GM12865 (cell line): Measurements from ENCODE around the gene ZFHX3.

ENCODE experiments used
- DNase-seq: peaks from one replicate; pipeline ENCODE4 v3.0.0; 2010; ENCODE audit warnings: low read depth
- H3K4me3 ChIP-seq: 2 replicates; pipeline ENCODE4 v1.5.1; 2011; ENCODE audit warnings: mild to moderate bottlenecking, low read depth, low read length, control low read depth
- TF ChIP-seq, protein P1 (sequence below): IDR thresholded peaks from 2 replicates; pipeline ENCODE4 v1.5.1; 2011; ENCODE audit warnings: low read length, control low read depth, low read depth, inconsistent platforms; ENCODE audit not compliant: insufficient read depth; ENCODE audit errors: missing control alignments

Gene ZFHX3

DNA sequence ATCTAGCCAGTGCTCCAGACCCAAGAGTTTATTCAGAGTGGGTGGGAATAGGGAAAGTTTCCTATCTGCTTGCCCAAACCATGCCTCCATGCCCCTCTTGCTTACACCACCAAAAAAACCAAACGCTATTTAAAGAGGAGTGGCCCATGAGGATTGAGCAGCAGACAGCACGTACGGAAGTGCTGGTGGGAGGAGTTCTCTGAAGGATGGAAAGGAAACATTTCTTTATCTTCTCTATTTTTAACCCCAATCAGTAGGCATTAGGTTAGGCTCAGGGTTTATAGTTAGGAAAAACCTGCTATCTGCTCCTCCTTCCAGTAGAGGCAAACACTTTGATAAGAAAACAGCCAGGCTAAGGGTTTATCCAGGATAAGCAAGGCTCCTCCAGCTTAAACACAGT, 235.3 kb downstream of the ZFHX3 start:
- no peak overlapping the region for H3K4me3 ChIP-seq
- TF ChIP-seq, protein P1, sequence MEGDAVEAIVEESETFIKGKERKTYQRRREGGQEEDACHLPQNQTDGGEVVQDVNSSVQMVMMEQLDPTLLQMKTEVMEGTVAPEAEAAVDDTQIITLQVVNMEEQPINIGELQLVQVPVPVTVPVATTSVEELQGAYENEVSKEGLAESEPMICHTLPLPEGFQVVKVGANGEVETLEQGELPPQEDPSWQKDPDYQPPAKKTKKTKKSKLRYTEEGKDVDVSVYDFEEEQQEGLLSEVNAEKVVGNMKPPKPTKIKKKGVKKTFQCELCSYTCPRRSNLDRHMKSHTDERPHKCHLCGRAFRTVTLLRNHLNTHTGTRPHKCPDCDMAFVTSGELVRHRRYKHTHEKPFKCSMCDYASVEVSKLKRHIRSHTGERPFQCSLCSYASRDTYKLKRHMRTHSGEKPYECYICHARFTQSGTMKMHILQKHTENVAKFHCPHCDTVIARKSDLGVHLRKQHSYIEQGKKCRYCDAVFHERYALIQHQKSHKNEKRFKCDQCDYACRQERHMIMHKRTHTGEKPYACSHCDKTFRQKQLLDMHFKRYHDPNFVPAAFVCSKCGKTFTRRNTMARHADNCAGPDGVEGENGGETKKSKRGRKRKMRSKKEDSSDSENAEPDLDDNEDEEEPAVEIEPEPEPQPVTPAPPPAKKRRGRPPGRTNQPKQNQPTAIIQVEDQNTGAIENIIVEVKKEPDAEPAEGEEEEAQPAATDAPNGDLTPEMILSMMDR = no peak
- DNase-seq = no peak

DNA sequence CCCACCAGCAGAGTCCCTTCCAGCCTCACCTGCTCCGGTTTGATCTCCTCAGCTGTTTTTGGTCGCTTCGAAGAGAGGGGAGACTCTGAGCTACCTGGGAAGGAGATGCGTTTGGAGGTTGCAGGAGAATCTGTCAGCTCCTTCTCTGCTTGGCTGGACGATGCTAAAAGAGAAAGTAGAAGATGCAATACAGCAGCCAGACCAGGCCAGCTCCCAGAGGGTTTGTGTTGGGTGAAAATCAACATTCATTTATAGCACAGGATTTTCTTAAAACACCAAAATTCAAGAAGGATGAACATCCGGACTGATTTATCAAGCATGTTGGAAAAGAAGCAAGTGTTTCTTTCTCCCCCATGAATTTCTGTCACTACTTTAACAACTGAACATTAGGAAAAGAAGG, 236.1 kb downstream of the ZFHX3 start:
- H3K4me3 ChIP-seq = no peak overlapping the region
- TF ChIP-seq, protein P1 = no peak
- DNase-seq = no peak

DNA sequence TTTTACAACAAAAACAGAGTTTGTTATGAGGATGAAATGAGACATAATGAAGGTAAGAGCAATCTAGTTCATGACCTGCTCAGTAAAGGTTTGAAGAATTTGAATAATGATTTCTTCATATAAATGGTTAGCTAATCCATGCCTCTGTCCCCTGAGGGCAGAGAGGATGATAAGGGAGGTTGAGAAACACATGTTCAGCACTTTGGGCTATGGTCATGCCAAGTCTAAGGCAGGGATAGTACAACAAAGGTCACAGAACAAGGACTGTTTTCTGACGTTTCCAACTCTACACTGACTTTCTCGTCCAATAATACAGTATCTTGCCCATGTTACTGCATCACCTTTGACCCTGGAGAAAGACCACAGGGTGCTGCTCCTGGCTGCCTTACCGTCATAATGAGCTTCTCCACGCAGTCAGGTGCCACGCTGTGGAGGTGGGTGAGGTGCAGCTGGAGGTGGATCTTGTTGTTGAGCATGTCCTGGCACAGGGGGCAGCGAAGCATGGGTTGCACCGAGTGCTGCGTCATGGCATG, 236.7 kb downstream of the ZFHX3 start:
- no peak overlapping the region for H3K4me3 ChIP-seq
- TF ChIP-seq, protein P1 = no peak
- no peak for DNase-seq

DNA sequence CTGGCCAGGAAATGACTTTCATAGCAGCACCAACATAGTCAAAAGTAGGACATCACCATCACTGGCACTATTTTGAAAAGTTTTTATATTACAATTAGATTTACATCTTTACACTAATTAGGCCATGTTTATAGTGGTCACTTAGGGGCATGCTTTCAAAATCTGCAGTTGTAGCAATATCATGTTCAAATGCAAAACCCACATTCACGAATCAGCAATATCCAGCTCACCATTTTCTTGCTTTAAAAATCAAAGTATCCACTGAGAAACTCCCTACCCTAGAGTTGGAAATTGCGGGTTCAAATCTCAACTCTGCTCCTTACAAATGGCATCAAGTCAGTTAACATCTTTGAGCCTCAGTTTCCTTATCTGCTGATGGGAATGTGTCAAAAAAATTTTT, 237.4 kb downstream of the ZFHX3 start:
- no peak for DNase-seq
- TF ChIP-seq, protein P1 = no peak
- H3K4me3 ChIP-seq = no peak overlapping the region

DNA sequence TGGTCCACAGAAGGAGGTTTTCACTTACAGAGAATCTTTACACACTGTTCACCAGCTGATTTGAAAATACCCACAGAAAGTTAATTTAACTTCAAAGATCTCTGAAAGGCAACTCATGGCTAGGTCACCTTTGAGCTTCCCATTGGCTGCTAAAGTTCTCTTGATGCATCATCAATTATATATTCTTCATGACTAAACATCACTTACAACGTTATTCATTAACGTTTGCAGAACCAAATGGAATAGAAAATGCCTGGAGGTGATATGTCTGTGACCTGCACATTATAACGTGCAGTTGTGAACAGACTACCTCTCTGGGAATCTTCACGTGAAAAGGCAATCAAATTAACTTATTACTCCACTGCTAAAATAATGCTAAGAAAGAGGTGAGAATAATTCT, 238.5 kb downstream of the ZFHX3 start:
- TF ChIP-seq, protein P1 = no peak
- DNase-seq = no peak

DNA sequence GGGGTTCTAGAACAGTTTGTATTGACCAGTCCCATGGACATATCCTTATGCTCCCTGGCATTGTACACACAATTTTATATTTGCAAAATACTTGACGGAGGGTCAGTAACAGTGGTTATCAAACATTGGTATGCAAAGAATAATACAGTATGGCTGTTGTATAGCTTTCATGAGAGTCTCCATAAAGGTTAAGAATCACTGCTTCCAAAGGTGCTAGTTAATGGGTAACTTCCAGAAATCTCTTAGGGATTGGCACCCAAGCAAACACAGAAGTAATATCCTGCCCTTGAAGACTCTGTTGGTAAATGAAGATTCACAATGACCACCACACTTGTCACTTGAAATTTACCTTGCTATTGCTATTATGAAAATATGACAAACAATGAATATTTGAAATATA, 239.2 kb downstream of the ZFHX3 start:
- DNase-seq = no peak
- H3K4me3 ChIP-seq = no peak overlapping the region
- TF ChIP-seq, protein P1 = no peak

More for the DNA sequence above, 238.5 kb downstream of the ZFHX3 start:
- no peak overlapping the region for H3K4me3 ChIP-seq

DNA sequence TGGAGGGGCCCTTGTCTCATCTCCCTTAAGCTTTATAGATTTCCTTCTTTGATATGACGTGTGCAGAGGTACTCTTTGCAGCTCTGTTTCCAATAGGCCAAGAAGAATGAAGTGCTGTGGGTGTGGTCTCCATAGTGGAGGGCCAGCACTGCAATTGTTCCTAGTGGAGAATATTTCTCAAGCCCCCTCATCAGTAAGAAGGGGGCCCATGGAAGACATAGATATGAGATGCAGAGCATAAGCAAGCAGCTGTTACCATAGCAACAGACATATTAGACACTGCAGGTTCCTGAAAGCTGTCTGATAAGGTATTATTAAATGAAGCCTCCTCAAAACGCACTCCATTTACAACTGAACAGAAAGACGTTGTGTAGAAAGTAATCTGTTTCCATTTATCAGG, 240.7 kb downstream of the ZFHX3 start:
- no peak for DNase-seq
- H3K4me3 ChIP-seq = no peak overlapping the region
- TF ChIP-seq, protein P1 = no peak
